GM23248 (cell line): ENCODE measurements around the gene LBHD2. TPM values are rescaled to one million over a fixed set of nuclear protein-coding genes. Genes with fewer than 3 reads are reported as not detected.

ENCODE experiments used
- DNase-seq: peaks from one replicate; pipeline ENCODE4 v3.0.0-alpha.2; 2015
- H2AFZ ChIP-seq: fragments of 200-600 bp; sonication (generic); 2 replicates; pipeline ENCODE4 v1.6.1; 2016; ENCODE audit warnings: antibody characterized with exemption
- H3F3A ChIP-seq: fragments of 200-600 bp; sonication (generic); 2 replicates; pipeline ENCODE4 v1.6.1; 2016; ENCODE audit warnings: mild to moderate bottlenecking, antibody characterized with exemption, mixed run types; ENCODE audit not compliant: insufficient read depth
- H3K27ac ChIP-seq: fragments of 200-600 bp; sonication (generic); 2 replicates; pipeline ENCODE4 v1.5.1; 2016; ENCODE audit warnings: mild to moderate bottlenecking
- H3K27me3 ChIP-seq: fragments of 200-600 bp; sonication (generic); replicated peaks from 2 replicates; pipeline ENCODE4 v1.6.1; 2016; ENCODE audit warnings: mild to moderate bottlenecking; ENCODE audit not compliant: insufficient read depth
- H3K36me3 ChIP-seq: fragments of 200-600 bp; sonication (generic); 2 replicates; pipeline ENCODE4 v1.6.1; 2016; ENCODE audit warnings: low read depth, mild to moderate bottlenecking
- H3K4me1 ChIP-seq: fragments of 200-600 bp; sonication (generic); 2 replicates; pipeline ENCODE4 v1.6.1; 2016; ENCODE audit warnings: mild to moderate bottlenecking; ENCODE audit not compliant: insufficient read depth
- H3K4me2 ChIP-seq: fragments of 200-600 bp; sonication (generic); one replicate; pipeline ENCODE4 v1.6.1; 2016; ENCODE audit warnings: mild to moderate bottlenecking; ENCODE audit not compliant: unreplicated experiment
- H3K4me3 ChIP-seq: fragments of 200-600 bp; sonication (generic); 2 replicates; pipeline ENCODE4 v1.5.1; 2016; ENCODE audit warnings: mild to moderate bottlenecking
- H3K79me2 ChIP-seq: fragments of 200-600 bp; sonication (generic); 2 replicates; pipeline ENCODE4 v1.6.1; 2016; ENCODE audit warnings: mild to moderate bottlenecking; ENCODE audit not compliant: insufficient read depth
- H3K9ac ChIP-seq: fragments of 200-600 bp; sonication (generic); 2 replicates; pipeline ENCODE4 v1.6.1; 2016; ENCODE audit warnings: mild to moderate bottlenecking
- H3K9me2 ChIP-seq: fragments of 200-600 bp; sonication (generic); 2 replicates; pipeline ENCODE4 v1.6.1; 2016; ENCODE audit warnings: mixed run types, mild to moderate bottlenecking, moderate library complexity; ENCODE audit not compliant: insufficient read depth
- H3K9me3 ChIP-seq: fragments of 200-600 bp; sonication (generic); one replicate; pipeline ENCODE4 v1.6.1; 2017; ENCODE audit warnings: low read depth
- H4K20me1 ChIP-seq: fragments of 200-600 bp; sonication (generic); 2 replicates; pipeline ENCODE4 v1.6.0; 2016; ENCODE audit not compliant: insufficient read depth
- EZH2 ChIP-seq: fragments of 200-600 bp; sonication (generic); IDR thresholded peaks from 2 replicates; pipeline ENCODE4 v1.6.1; 2018; ENCODE audit warnings: antibody characterized with exemption, mild to moderate bottlenecking; ENCODE audit not compliant: insufficient read depth, poor library complexity, severe bottlenecking
- EZH2phosphoT487 ChIP-seq: fragments of 200-600 bp; sonication (generic); IDR thresholded peaks from 2 replicates; pipeline ENCODE4 v1.6.1; 2018; ENCODE audit warnings: antibody characterized with exemption, moderate library complexity, mild to moderate bottlenecking, low read depth; ENCODE audit not compliant: insufficient read depth
- WGBS, 2 experiments: methylation state at CpG; one replicate each; pipeline ENCODE4 v1.1.6; 2015 to 2017; ENCODE audit warnings: low lambda C conversion rate in 2 of 2, low coverage in 1 of 2; ENCODE audit errors: missing lambda C conversion rate in 2 of 2; 5-methylcytosine and 5-hydroxymethylcytosine counted together
- in situ Hi-C: fragments of 300-500 bp; cut with MboI; formaldehyde crosslinking; loops from 2 replicates; pipeline ENCODE4 v1.15.0; 2020
- polyA plus RNA-seq: library from polyadenylated mRNA; unstranded; fragments of >200 nt; fragmentation: Nextera tagmentation; extraction: Ambion mirVana; gene quantifications from 2 replicates; pipeline ENCODE4 v1.2.1, GENCODE V29; 2016
- total RNA-seq: library from RNA; depleted of rRNA; stranded (reverse); fragments of >200 nt; shearing (Covaris generic); gene quantifications from 2 replicates; pipeline ENCODE4 v1.2.3, GENCODE V29; 2014

LBHD2 gene
- total and polyA plus RNA-seq, 2 experiments from 2014 or later = not detected

DNA sequence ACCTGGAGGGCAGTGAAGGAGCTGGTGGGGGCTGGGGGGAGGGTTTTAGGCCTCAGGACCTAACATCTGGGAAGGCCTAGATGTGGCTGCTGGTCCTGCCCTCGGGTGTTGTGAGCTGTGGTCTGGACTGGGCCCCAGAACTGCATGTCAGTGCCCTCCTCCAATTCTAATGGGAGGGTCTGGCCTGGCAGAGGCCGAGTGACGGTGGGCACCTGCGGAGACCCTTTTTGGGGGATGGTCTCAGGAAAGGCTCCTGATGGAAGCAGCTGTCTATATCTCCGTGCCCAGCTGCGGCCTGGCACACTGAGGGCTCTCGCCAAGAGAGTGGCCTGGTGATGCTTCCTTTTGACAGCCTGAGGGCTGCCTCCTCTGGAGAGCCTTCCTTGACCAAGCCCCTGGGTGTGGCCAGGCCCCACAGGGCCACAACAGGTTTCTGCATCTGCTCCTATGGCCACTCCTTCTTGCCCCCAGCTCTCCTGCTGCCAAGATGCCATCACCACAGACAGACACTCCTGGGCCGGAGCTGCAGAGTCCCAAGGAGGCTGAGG, 15.8 kb downstream of the LBHD2 start:
- H3K9me2 ChIP-seq = no peaks in the 10 kb centered on the region
- H3K9me3 ChIP-seq = no peaks in the 10 kb centered on the region
- no peaks in the 10 kb centered on the region for H4K20me1 ChIP-seq
- no peak overlapping the region for H2AFZ ChIP-seq
- no peaks in the 10 kb centered on the region for H3K36me3 ChIP-seq
- TF ChIP-seq EZH2 (no peak), EZH2phosphoT487 (no peak)
- no peaks in the 10 kb centered on the region for H3F3A ChIP-seq
- H3K27me3 ChIP-seq = peaks cover 16% of the 10 kb centered on the region
- in situ Hi-C loops = no loop called here
- no peak overlapping the region for H3K4me3 ChIP-seq
- no peak overlapping the region for H3K4me2 ChIP-seq
- no peak overlapping the region for H3K9ac ChIP-seq
- H3K4me1 ChIP-seq = no peaks in the 10 kb centered on the region
- no peak overlapping the region for H3K27ac ChIP-seq
- 75 to 79% methylated on average over 4 to 8 of the region's 8 CpGs for WGBS, 2 experiments
- DNase-seq = no peak
- no peaks in the 10 kb centered on the region for H3K79me2 ChIP-seq

DNA sequence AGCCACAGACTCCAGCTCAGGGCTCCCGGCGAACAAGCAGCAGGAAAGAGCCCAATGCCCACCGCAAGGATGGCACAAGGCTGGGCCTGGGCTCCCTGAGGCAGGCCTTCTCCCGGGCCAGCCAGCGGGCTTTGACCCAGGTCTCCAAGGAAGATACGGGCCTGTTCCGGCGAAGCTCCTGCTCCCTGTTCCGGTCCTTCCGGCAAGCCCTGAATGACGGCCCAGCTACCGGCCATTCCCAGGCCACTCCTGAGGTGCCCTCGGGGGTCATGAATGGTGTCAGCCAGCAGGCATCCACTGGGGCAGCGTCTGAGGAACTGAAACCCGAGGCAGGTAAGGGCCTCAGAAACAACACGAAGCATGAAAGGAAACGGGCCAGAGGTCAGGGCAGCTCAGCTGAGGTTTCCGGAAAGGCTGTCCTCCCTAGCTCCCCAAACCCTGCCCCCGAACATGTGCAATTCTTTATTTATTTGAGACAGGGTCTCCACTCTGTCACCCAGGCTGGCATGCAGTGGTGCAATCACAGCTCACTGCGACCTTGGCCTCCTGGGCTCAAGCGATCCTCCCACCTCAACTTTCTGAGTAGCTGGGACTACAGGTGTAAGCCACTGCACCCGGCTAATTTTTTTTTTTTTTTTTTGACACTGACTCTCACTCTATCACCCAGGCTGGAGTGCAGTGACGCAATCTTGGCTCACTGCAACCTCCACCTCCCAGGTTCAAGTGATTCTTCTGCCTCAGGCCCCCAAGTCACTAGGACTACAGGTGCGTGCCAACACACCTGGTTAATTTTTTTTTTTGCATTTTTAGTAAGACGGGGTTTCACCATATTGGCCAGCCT, 16.5 kb downstream of the LBHD2 start:
- no peaks in the 10 kb centered on the region for H3K79me2 ChIP-seq
- H3K4me1 ChIP-seq = no peaks in the 10 kb centered on the region
- no peak overlapping the region for H3K27ac ChIP-seq
- H3K36me3 ChIP-seq = no peaks in the 10 kb centered on the region
- H2AFZ ChIP-seq = no peak overlapping the region
- H3K27me3 ChIP-seq = peaks cover 16% of the 10 kb centered on the region
- H4K20me1 ChIP-seq = no peaks in the 10 kb centered on the region
- WGBS, 2 experiments = 84 to 85% methylated on average over 24 to 25 of the region's 25 CpGs
- no peak for DNase-seq
- no peaks in the 10 kb centered on the region for H3K9me3 ChIP-seq
- no peak overlapping the region for H3K9ac ChIP-seq
- TF ChIP-seq EZH2 = no peak
- TF ChIP-seq EZH2phosphoT487 = no peak
- no peaks in the 10 kb centered on the region for H3K9me2 ChIP-seq
- H3K4me2 ChIP-seq = no peak overlapping the region
- H3K4me3 ChIP-seq = no peak overlapping the region
- no peaks in the 10 kb centered on the region for H3F3A ChIP-seq
- in situ Hi-C loops = no loop called here

GRCh38 chr14:103101257-103101962, 17.4 kb downstream of the LBHD2 start:
- Histone ChIP-seq H3K9me3 (no peaks in the 10 kb centered on the region), H3K4me2 (no peak overlapping the region), H3K9me2 (no peaks in the 10 kb centered on the region), H3K4me1 (no peaks in the 10 kb centered on the region), H3K27me3 (peaks cover 16% of the 10 kb centered on the region), H3K9ac (no peak overlapping the region), H3K27ac (no peak overlapping the region), H3F3A (no peaks in the 10 kb centered on the region), H4K20me1 (no peaks in the 10 kb centered on the region), H3K79me2 (no peaks in the 10 kb centered on the region), H3K36me3 (no peaks in the 10 kb centered on the region), H2AFZ (no peak overlapping the region), H3K4me3 (no peak overlapping the region)
- TF ChIP-seq EZH2 (no peak), EZH2phosphoT487 (no peak)
- no peak for DNase-seq
- in situ Hi-C loops = no loop called here
- 92 to 93% methylated on average over 10 to 11 of the region's 11 CpGs for WGBS, 2 experiments

DNA sequence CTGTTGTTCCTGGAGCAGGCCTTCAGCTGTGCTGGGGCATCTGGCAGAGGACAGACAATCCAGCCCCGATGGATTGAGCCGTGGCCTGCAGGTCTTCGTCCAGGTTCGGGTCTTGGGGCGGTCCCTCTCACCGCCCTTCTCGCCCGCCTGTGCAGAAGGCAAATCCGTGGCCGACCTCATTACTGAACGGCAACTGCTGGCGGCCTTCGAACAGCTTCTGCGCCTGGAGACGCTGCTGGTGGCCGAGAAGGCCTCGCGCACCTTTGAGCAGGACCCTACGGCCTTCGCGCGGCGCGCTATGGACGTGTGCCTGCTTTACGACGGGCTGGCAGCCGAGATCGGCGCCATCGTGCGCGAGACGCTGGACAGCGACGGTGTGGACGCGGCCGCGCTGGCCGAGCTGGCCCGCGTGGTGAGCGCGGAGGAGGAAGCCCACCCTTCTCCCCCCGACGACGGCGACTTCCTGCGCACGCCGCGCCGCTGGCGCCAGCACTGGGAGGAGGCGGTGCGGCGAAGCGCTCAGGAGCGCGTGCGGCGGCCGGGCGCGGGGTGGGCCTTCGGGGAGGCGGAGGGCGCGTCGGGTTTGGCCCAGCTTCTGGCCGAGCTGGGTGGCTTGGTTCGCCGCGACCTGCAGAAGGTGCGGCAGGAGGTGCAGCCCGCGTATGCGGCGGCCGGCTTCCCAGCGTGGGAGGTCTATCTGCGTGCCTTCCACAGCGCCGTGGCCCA, 18.1 kb downstream of the LBHD2 start:
- WGBS, 2 experiments = 39 to 43% methylated on average over 65 to 78 of the region's 85 CpGs
- Histone ChIP-seq H3K27me3 (peaks cover 16% of the 10 kb centered on the region), H3K4me2 (no peak overlapping the region), H3K36me3 (no peaks in the 10 kb centered on the region), H3K9me3 (no peaks in the 10 kb centered on the region), H3K27ac (no peak overlapping the region), H3K4me3 (no peak overlapping the region), H3F3A (no peaks in the 10 kb centered on the region), H3K9me2 (no peaks in the 10 kb centered on the region), H3K9ac (no peak overlapping the region), H3K4me1 (no peaks in the 10 kb centered on the region), H2AFZ (no peak overlapping the region), H3K79me2 (no peaks in the 10 kb centered on the region), H4K20me1 (no peaks in the 10 kb centered on the region)
- in situ Hi-C loops = no loop called here
- TF ChIP-seq EZH2 = no peak
- TF ChIP-seq EZH2phosphoT487 = no peak
- no peak for DNase-seq
